Activated CD8-positive, alpha-beta memory T cell treated with anti-CD3 and anti-CD28 coated beads for 1 hour (primary cell): Measurements from ENCODE around the gene RASSF1.

Experiments
- DNase-seq, 2 donors: peaks; one replicate each; pipeline ENCODE4 v3.0.0-alpha.2; 2020; ENCODE audit warnings: low read depth in 1 of 2; ENCODE audit errors: extremely low read depth in 1 of 2

The RASSF1 gene

DNA sequence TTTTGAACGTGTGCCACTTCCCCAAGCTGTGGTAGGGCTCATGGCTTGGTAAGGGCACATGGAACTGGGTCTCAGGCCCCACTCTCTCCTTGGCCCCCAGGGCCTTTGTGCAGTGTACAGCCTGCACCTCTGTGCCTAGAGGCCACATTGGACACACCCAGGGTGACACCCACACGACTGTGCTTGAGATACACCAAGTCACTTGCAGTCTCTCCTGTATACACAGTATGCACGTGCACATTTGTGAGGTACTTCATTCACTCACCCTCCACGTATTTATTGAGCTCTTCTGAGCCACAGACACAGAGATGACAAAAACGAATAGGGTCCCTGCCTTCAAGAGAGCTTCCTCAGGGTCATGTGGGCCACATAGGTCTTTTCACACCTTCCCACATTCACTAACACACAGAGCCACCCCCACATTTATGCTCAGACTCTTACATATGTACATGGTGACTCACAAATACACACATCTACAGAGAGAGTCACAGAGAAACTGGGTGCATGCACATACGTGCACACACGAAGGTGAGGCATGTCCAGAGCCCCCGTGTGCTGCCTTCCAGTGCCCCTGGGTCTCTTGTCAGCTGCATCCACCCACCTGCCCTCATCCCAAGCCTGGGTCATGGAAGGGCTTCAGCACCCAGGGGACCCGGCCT lies 28.5 kb upstream of the RASSF1 start:
- DNase-seq = no peak

DNA sequence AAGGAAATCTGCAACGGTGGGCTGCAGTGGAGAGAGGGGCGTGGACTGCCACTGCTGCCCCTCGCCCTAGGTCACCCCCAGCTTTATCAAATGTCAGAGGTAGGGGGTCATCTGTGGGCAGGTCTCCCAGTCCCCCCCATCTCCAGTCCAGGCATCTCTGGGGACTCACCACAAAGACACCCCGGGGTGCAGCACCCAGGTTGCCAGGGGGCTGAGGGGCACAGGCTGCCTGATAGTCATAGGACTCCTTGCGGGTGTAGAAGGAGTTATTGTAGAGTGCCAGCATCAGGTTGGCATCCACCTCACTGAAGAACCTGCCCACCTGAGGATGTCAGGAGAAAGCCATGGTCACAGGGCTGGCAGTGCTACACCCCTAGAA lies 25.2 kb upstream of the RASSF1 start:
- DNase-seq = no peak

DNA sequence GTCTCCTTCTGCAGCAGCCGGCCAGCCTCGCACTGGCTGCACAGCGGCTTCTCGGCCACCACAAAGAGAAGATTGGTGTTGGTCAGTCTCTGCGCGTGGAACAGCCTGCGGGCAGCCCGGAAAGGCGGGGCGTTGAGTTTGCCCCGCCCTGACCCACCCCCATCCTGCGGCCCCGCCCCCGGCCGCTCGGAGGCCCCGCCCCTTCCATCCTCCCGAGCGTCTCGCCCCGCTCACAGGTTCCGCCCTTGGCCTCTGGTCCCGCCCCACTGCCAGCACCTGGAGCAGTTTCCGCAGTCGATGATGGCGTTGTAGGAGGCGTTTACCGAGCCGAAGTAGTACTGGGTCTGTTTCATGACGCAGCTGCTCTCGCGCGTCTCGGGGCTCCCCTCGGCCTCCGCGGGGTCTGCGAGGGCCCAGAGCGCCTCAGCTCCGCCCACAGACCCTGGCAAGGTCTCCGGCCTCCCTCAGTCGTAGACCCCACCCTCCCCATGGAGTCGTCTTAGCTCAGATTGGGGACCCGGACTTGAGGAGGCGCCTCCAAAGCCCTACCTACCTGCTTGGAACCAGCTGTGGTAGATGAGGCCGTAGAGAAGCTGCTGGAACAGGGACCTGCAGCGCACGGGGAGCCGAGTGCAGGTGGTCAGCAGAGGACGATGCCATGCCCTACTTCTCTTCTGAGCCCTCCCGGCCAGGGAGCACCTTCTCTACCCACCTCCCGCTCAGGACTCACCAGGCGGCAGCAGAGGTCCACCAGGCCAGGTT lies 24.6 kb upstream of the RASSF1 start:
- DNase-seq = peak; percentile 91

DNA sequence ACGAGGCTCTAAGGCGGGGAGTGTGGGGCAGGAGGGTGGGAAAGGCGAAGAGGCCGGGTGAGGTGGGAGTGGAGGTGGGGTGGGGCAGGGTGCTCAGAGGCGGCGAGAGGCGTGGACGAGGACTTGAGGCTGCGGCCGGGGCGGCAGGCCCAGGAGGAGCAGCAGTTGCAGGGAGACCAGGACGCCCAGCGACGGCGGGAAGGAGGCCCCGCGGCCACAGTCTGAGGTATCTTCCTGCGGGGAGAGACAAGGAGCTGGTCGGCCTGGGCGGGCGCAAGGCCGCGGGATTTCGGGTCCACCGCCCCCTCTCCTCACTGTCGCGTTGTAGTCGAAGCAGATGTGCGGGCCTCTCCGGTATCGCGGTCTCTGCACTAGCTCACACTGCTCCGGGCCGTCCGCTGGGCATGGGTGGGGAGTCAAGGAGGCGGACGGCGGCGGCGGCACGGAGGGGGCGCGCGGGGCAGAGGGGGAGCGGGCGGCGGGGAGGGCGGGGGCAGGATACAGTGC lies 24.0 kb upstream of the RASSF1 start:
- no peak for DNase-seq

DNA sequence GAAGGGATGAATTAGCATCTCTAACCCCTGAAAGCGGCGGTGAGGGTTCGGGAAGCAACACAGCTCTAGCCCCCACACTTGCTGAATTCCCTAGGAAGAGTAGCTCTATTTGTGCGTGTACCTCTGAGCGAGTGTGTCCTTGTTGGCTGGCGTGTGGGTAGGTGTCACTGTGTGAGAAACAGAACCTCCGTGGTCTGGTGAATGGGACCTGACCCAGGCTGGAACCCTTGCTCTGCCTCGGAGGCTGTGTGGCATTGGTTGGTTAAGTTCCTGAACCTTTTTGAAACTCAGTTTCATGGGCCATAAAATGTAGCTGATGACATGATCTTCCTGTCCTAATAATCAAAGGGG lies 19.1 kb upstream of the RASSF1 start:
- DNase-seq = no peak

DNA sequence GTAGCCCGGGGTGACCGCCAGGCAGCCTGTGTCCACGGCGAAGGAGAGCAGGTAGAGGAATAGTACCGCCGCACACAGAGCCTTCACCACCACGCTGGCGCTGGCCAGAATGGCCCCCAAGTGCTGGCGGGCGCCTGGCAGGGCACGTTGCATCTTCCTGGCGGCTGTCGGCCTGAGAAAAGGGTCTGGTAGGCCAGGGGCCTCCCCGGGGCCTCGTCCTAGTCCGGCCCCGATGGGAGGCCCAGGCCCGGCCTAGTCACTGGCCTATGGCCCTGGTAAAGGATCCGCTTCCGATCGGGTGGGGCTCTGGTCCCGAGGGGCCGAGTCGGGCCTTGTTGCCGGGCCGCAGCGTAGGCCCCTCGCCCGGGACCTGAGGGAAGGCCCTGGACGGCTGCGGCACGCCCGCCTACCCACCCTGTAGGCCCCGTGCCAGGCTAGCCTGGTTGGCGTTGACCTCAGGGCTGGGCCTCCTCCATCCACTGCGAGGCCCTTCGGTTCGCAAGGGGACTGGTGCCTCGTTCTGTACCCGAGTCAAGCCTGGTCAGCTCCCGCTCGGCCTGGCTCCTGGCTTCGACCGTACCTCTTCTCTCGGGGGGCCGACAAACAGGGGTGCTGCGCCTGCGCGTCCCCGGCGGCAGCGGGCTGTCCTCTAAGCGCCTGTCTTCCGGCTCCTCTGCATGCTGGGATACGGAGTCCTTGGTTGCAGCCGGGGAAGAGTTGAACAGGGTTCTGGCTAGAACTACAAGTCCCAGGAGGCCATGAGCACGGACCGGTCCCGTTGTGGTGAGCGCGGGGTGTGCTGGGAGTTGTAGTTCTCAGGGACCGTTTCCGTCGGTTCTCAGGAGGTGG lies 18.5 kb upstream of the RASSF1 start, which contains the start of gene TMEM115:
TMEM115 (minus strand) TSS at position 611 of the 849 bp plus-strand sequence; CDS start at position 153, 458 bp downstream.
- peak; percentile 87 to 88 for DNase-seq

DNA sequence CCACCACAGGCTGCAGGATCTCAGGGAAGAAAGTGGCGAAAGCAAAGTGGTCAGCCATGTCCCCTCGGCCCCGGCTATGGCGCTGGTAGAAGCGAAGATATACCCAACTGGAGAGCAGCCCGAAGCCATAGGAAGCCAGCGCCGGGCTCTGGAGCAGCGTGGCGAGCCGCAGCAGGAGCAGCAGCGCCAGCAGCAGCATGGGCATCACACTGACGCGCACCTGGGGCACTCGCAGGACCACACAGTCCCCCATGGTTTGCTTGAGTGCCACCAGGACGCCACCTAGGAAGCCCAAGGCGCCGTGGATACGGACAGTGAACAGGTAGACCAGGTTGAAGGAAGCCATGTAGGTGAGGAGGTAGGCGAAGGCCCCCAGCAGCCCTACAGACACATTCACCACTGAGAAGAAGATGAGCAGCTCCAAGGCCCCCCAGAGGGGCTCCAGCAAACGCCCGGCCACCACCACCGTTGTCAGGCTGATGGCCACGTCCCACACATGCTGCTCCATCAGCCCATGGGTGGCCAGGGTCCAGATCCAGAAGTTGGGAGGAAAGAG lies 17.8 kb upstream of the RASSF1 start:
- no peak for DNase-seq

DNA sequence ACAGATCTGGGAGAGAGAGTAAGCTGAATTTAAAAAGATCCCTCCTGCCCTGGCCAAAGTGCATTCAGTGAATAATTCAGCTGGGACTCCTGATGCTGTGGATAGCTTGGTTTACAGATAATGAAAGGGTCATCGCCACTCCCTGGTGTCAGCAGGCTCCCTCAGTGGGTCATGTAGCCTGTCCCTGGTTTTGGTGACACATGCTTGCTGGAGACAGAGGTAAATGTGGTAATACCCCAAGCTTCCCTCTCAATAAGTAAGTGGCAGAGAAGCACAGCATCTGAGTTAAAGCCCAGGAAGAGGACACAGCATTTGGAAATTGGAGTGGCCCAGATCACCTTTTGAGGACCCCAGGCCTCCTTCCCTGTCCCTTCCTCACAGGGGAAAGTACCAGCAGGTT lies 16.8 kb upstream of the RASSF1 start:
- no peak for DNase-seq

DNA sequence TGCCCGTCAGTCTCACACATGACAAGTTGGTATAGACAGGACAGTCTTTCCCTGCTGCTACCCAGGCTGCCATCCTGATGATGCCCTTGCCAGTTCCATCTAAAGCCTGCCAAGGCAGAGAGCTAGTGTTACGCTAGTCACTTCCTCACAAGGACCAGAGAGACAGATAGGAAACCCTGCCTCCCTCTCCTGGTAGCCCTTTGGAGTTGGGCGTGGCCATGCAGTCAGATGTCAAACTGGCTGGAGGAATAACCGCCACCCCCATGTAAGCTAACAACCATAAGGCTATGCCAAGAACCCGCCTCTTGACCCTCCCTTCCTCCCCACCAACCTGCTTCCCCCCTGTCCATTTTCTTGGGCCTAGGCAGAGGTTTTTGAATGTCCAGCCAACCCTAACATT lies 15.9 kb upstream of the RASSF1 start:
- DNase-seq = no peak

DNA sequence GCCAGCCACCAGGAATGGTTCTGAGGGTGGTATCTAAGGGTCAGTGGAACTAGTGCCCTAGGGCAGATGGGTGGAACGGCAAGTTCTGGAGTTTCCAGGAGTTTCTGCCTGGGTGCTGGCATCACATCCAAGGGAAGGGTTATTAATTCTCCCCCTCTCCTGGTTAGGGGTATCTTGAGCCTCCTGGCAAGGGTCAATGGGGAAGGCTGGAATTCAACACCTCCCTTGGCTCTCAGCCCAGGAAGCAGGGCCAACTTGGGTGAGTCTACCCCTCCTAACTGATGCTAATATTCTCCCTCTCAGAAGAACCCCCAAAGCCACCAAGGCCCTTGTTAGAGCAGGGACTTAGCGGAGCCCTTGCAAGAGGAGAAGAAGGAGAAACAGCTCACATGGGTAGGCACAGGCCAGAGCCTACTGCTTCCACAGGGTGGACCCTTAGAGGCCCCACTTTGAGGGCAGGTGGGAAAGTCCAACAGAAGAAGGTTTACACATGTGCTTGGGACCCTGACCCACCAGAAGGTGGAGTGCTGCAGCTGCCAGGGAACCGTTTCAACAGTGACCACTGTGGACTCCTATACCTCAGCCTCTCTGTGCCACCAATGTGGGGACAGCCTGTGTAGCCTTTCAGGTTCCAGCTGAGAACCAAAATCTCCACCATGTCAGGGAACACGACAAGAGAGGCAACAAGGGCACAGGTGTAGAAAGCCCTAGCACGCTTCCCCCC lies 15.4 kb upstream of the RASSF1 start:
- DNase-seq = no peak

DNA sequence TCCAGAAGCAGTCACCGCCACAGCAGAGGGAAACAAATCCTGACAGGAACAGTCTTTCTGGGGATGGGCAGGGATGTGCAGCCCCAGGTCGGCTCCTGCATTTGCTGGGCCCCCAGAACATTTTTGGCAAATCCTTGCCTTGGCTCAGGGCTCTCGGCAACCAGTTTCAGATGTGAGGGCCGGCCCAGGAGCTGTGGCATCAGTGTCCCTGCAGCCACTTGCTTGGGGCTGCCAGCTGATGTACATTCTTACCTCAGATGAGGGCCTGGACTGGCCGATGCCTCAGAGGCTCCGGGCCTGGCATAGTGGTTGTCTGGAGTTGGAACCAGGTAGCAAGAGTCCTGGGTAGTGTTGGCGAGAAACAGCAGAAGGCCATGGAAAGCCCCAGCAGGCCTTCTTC lies 14.2 kb upstream of the RASSF1 start:
- DNase-seq = no peak

DNA sequence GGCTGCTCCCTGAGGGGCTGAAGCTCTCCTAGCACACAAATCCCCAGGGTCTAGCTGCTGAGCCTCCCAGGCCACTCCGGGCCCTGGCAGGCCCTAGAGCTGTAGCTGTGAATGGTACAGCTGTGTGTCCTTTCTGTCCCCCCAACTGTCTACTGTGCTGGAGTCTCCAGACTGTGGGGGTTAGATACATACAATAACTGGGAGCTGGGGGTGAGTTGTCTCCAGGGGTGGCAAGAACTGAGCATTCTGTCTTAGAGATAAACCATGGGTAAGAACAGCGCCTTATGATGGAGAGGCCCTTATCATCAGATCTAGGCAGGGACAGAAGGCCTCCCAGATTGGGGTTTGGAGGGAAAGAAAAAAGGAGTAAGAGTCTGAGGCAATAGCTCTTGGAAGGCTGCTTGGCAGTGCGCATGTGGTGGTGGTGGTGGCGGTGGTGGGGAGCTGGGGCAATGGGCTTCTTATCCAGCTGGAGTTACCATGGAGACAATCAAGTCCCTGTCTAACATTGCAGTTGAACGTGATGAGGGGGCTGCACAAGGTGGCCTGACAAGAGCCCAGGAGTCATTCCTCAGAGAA lies 13.6 kb upstream of the RASSF1 start:
- no peak for DNase-seq

DNA sequence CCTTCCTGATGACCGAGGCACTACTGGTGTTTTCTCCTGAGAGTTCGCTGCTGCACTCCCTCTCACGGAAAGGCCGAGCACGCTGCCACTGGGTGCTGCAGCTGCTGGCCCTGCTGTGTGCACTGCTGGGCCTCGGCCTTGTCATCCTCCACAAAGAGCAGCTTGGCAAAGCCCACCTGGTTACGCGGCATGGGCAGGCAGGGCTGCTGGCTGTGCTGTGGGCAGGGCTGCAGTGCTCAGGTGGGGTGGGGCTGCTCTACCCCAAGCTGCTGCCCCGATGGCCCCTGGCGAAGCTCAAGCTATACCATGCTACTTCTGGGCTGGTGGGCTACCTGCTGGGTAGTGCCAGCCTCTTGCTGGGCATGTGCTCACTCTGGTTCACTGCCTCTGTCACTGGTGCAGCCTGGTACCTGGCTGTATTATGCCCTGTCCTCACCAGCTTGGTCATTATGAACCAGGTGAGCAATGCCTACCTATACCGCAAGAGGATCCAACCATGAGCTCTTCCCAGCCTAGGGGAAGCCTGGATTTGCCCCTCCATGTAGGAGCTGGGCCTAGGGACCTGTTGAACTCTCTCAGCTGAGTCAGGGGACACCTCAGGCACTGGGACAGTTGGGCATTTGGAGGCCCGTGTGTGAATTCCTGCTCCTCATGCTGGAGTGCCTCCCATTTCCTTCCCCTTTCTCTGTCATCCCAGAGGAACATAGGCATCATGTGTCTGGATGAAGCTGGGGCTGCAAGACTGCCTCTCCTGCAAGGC lies 12.8 kb upstream of the RASSF1 start:
- no peak for DNase-seq

DNA sequence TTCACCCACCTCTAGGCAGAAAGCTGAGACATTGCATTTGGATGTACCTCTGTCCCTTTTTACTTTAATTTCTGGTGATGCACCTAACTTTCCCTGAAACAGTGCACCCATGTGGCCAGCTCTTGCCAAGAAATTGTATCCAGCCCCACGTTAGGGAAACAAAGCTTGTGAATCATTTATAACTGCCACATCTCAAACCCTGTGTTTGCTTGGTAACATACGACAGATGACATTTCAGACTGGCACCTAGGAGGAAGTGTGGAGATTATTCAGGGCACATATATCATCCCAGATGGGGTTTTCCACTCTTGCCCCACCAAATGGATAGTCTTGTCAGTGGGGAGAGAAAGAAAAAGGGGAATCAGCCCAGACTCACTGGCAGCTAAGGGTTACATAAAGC lies 12.1 kb upstream of the RASSF1 start:
- DNase-seq = no peak

DNA sequence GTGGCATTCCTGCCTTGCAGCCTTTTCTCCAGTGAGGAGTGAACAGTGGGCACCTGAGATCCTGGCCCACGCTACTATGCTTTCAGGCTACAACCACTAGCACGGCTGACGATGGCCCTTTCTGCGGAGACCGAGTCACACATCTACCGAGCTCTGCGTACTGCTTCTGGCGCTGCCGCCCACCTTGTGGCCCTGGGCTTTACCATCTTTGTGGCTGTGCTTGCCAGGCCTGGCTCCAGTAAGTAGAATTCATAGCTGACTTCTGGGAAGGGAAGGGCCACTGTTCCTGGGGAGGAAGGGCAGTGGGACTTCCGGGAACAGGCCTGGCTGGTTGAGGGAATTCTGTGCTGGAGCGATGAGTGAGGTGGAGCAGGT lies 10.7 kb upstream of the RASSF1 start:
- no peak for DNase-seq

DNA sequence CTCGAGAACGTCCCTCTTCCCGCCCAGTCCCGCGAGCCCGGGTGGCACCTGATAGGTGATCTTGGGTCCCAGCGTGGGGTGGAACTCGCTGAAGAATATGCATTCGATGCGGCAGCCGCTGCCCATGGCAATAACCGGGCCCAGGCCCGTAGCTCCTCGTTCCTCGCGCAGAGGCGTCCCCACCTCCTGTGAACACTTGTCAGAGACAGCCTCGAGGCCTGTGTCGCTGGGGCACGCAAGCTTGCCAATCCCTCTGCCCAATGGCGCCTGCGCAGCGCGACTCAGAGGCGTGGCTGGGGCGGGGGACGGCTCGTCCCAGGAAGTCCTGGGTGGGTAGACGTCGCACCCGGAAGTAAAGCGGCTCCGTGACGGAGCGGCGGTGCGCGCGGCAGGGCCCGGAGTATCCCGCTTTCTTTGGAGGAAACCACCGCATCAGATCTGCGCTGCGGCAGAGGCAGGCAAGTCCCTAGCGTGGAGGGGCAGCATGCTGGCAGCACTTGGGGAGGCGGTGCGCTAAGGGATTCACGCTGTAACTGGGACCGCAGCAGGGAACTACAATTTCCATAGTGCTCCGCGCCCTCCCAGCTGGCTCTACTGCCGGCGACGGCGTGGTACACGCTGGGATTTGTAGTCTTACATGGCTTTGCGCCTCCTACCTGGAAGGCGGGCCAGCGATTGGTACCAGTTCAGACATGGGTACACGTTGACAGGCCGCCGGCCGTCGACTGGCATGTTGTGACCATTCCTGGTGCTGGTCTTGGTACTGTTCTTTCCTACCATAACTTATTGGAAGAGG lies 10.1 kb upstream of the RASSF1 start, which contains the start of the genes CYB561D2 and NPRL2:
CYB561D2 (plus strand) TSS at position 336 of the 796 bp plus-strand sequence. CDS start 572 bp downstream, outside the sequence.
NPRL2 (minus strand) TSS at position 249 of the 796 bp plus-strand sequence; CDS start at position 126, 123 bp downstream.
- peak; percentile 92 to 100 for DNase-seq

DNA sequence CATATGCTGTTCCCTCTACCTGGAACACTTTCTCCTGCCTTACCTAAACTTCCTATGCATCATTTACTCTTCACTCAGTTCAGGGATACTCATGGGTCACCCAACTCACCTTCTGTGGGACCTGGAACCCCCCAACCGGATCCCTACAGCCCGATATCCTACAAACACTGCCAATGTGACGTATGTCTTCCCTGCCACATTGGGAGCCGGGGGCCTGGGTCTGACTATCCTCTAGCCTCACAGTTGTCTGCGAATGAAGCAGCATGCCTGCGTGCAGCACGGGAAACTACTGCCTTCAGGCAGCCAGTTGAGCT lies 9.5 kb upstream of the RASSF1 start:
- DNase-seq = no peak

DNA sequence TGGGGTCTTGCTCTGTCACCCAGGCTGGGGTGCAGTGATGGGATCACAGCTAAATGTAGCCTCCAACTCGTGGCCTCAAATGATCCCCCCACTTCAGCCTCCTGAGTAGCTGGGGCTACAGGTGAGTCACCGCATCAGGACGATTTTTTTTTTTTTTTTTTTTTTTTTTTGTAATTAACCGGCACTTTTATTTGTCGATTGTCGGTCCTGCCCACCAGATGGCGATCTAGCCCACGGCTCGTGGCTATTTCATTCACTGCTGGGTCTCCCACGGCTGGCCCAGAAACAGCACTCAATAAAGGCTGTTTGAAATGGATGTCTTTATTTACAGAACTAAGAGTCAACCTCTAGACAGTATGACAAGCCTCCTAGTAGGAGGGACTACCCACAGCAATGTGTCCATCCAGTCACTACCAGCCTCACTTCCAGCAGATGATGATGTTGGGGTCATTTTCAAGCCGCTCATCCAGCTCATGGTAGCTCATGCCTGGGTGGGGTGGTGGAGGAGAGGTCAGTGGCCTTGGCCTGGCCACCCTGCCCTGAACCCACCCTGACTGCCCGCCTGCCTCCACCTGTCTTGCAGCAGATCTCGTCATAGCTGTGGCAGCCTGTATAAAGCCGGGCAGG lies 6.7 kb upstream of the RASSF1 start:
- DNase-seq = peak; percentile 47 to 57
